ENCODE data around the gene CLIC4. TPM values are rescaled to one million over a fixed set of nuclear protein-coding genes. Genes with fewer than 3 reads are reported as not detected.
"Not testable (repeated sequence)": the region's sequence is repeated elsewhere in the genome, so short reads cannot be mapped to it uniquely, and the experiment has no call there.

CLIC4 gene
- polyA plus RNA-seq, 1 donor (not counting 4 experiments of a cell fraction or from before 2014, with no cell fraction given), result 130 TPM

DNA sequence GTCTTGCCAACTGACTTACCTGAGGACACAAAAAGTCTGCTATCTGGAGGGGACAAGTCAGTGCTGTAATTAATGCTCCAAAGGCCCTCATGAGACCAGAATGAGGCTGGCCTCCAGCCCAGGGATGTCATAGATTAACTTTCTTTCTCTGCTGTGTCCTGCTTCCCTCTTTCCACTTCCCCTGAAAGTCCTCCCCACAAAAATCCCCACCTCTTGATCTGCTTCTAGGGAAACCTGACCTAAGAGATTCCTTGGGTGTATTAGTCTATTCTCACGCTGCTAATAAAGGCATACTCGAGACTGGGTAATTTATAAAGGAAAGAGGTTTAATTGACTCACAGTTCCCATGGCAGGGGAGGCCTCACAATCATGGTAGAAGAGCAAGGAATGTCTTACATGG, 145.6 kb downstream of the CLIC4 start:
- FAIRE-seq, result no peak
- dilution Hi-C loops (cut with MboI; ENCODE audit: extremely low pct_ligation_motif_present, low sequenced_read_pairs), result no loop called here
- Histone ChIP-seq H4K20me1 (ENCODE audit: control insufficient read depth, extremely low read depth, insufficient read depth, low read length) (no peaks in the 10 kb centered on the region), H3K79me2 (ENCODE audit: control insufficient read depth, insufficient read depth, low read length) (no peaks in the 10 kb centered on the region), H3K36me3 (ENCODE audit: control insufficient read depth in 2 of 2, extremely low read depth in 1 of 2, insufficient read depth in 2 of 2, low read length in 2 of 2) (no peaks in the 10 kb centered on the region), H3K4me3 (ENCODE audit: control insufficient read depth in 2 of 3, extremely low read depth in 1 of 3, insufficient read depth in 2 of 3, low read depth in 1 of 3, low read length in 3 of 3) (no peak overlapping the region), H3K4me2 (ENCODE audit: control insufficient read depth, extremely low read depth, insufficient read depth, low read depth, low read length) (no peak overlapping the region), H3K9me1 (ENCODE audit: control insufficient read depth, extremely low read depth, insufficient read depth, low read length) (no peaks in the 10 kb centered on the region), H3K9me3 (ENCODE audit: control insufficient read depth, low read depth, low read length) (no peaks in the 10 kb centered on the region), H3K4me1 (ENCODE audit: control insufficient read depth, extremely low read depth, insufficient read depth, low read length) (no peaks in the 10 kb centered on the region), H3K27ac (ENCODE audit: control insufficient read depth, insufficient read depth, low read length) (no peak overlapping the region), H2AFZ (ENCODE audit: control insufficient read depth, low read length) (no peak overlapping the region), H3K9ac (ENCODE audit: control insufficient read depth, extremely low read depth, insufficient read depth, low read length) (no peak overlapping the region), H3K27me3 (ENCODE audit: control insufficient read depth, extremely low read depth, insufficient read depth, low read length) (no peaks in the 10 kb centered on the region)
- no peak for TF ChIP-seq EZH2 (IDR thresholded peaks at IDR 0.05; ENCODE audit: low read length)
- TF ChIP-seq, protein P1, sequence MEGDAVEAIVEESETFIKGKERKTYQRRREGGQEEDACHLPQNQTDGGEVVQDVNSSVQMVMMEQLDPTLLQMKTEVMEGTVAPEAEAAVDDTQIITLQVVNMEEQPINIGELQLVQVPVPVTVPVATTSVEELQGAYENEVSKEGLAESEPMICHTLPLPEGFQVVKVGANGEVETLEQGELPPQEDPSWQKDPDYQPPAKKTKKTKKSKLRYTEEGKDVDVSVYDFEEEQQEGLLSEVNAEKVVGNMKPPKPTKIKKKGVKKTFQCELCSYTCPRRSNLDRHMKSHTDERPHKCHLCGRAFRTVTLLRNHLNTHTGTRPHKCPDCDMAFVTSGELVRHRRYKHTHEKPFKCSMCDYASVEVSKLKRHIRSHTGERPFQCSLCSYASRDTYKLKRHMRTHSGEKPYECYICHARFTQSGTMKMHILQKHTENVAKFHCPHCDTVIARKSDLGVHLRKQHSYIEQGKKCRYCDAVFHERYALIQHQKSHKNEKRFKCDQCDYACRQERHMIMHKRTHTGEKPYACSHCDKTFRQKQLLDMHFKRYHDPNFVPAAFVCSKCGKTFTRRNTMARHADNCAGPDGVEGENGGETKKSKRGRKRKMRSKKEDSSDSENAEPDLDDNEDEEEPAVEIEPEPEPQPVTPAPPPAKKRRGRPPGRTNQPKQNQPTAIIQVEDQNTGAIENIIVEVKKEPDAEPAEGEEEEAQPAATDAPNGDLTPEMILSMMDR (optimal IDR thresholded peaks at IDR 0.05 in 1 of 3, IDR thresholded peaks at IDR 0.05 in 1 of 3, conservative IDR thresholded peaks at IDR 0.05 in 1 of 3; ENCODE audit: extremely low read depth in 1 of 3, insufficient read depth in 2 of 3, low read length in 3 of 3), result no peak
- DNase-seq (ENCODE audit: low read depth, low spot score), result no peak

DNA sequence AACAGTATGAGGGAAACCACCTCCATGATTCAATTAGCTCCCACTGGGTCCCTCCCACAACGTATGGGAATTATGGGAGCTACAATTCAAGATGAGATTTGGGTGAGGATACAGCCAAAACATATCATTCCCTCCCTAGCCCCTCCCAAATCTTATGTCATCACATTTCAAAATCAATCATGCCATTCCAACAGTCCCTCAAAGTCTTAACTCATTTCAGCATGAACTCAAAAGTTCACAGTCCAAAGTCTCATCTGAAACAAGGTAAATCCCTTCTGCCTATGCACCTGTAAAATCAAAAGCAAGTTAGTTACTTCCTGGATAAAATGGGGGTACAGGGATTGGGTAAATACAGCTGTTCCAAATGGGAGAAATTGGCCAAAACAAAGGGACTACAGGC, 146.1 kb downstream of the CLIC4 start:
- H2AFZ ChIP-seq (ENCODE audit: control insufficient read depth, low read length); H3K9me1 ChIP-seq (ENCODE audit: control insufficient read depth, extremely low read depth, insufficient read depth, low read length); DNase-seq (ENCODE audit: low read depth, low spot score); H3K4me3 ChIP-seq (ENCODE audit: control insufficient read depth in 2 of 3, extremely low read depth in 1 of 3, insufficient read depth in 2 of 3, low read depth in 1 of 3, low read length in 3 of 3); H3K27ac ChIP-seq (ENCODE audit: control insufficient read depth, insufficient read depth, low read length); H4K20me1 ChIP-seq (ENCODE audit: control insufficient read depth, extremely low read depth, insufficient read depth, low read length); H3K4me2 ChIP-seq (ENCODE audit: control insufficient read depth, extremely low read depth, insufficient read depth, low read depth, low read length); H3K36me3 ChIP-seq (ENCODE audit: control insufficient read depth in 2 of 2, extremely low read depth in 1 of 2, insufficient read depth in 2 of 2, low read length in 2 of 2); H3K27me3 ChIP-seq (ENCODE audit: control insufficient read depth, extremely low read depth, insufficient read depth, low read length); FAIRE-seq; H3K79me2 ChIP-seq (ENCODE audit: control insufficient read depth, insufficient read depth, low read length); H3K9ac ChIP-seq (ENCODE audit: control insufficient read depth, extremely low read depth, insufficient read depth, low read length); H3K4me1 ChIP-seq (ENCODE audit: control insufficient read depth, extremely low read depth, insufficient read depth, low read length); dilution Hi-C loops (cut with MboI; ENCODE audit: extremely low pct_ligation_motif_present, low sequenced_read_pairs); H3K9me3 ChIP-seq (ENCODE audit: control insufficient read depth, low read depth, low read length): not testable (repeated sequence)

Measured in keratinocyte (primary cell).